ENCODE data around the gene RERE. TPM values are rescaled to one million over a fixed set of nuclear protein-coding genes. Genes with fewer than 3 reads are reported as not detected.

RERE gene
- total RNA-seq, 1 donor from 2014 or later: 252 TPM

DNA sequence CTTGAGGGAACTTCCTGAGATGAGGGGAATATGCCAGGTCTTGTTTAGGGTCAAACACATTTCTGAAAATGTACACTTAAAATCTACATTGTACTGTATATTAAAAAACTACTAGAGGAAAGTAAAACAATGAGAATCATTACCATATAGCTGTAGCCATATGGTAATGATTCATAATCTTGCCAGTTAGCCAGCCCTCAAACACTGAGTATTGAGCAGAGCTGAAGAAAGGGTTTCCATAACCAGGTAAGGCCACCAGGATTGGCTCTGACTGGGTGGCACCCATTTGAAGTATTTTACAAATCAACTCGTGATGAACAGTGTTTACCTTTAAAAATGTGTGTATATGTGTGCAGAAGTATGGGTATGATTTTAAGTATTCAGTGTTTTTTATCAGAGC, 272.8 kb downstream of the RERE start:
- Mint-ChIP-seq H3K36me3 (ENCODE audit: unreplicated experiment) (peaks cover 10% of the 10 kb centered on the region), H3K9me3 (ENCODE audit: unreplicated experiment) (peaks cover 6% of the 10 kb centered on the region), H3K4me1 (ENCODE audit: low read depth, unreplicated experiment) (peaks cover 2% of the 10 kb centered on the region), H3K27ac (ENCODE audit: unreplicated experiment) (peak overlapping the region; percentile 10), H3K27me3 (ENCODE audit: unreplicated experiment) (peaks cover 2% of the 10 kb centered on the region), H3K4me3 (ENCODE audit: unreplicated experiment) (no peak overlapping the region)
- TF ChIP-seq, protein P1, sequence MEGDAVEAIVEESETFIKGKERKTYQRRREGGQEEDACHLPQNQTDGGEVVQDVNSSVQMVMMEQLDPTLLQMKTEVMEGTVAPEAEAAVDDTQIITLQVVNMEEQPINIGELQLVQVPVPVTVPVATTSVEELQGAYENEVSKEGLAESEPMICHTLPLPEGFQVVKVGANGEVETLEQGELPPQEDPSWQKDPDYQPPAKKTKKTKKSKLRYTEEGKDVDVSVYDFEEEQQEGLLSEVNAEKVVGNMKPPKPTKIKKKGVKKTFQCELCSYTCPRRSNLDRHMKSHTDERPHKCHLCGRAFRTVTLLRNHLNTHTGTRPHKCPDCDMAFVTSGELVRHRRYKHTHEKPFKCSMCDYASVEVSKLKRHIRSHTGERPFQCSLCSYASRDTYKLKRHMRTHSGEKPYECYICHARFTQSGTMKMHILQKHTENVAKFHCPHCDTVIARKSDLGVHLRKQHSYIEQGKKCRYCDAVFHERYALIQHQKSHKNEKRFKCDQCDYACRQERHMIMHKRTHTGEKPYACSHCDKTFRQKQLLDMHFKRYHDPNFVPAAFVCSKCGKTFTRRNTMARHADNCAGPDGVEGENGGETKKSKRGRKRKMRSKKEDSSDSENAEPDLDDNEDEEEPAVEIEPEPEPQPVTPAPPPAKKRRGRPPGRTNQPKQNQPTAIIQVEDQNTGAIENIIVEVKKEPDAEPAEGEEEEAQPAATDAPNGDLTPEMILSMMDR (IDR thresholded peaks at IDR 0.05; ENCODE audit: partially characterized antibody, unreplicated experiment): no peak
- DNase-seq: no peak

DNA sequence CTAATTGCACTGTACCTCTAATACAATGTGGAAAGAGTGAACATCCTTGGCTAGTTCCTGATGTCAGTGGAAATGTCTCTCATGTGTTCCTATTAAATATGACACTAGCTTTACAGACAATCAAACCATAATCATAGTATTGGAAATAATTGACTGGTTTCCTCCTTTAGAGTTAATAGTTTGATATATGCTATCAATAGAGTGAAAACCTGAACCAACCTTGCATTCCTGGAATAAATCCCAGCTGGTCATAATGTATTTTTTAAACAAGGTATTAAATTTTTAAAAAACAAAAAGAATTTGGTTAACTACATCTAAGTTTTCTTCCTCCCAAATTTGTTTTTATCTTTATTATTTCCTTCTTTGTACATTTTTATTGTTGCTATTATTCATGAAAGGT, 273.5 kb downstream of the RERE start:
- H3K27me3 Mint-ChIP-seq (ENCODE audit: unreplicated experiment): peaks cover 2% of the 10 kb centered on the region
- H3K36me3 Mint-ChIP-seq (ENCODE audit: unreplicated experiment): peaks cover 10% of the 10 kb centered on the region
- no peak overlapping the region for H3K4me3 Mint-ChIP-seq (ENCODE audit: unreplicated experiment)
- peaks cover 6% of the 10 kb centered on the region for H3K9me3 Mint-ChIP-seq (ENCODE audit: unreplicated experiment)
- TF ChIP-seq, protein P1 (IDR thresholded peaks at IDR 0.05; ENCODE audit: partially characterized antibody, unreplicated experiment): no peak
- no peak for DNase-seq
- H3K27ac Mint-ChIP-seq (ENCODE audit: unreplicated experiment): no peak overlapping the region
- H3K4me1 Mint-ChIP-seq (ENCODE audit: low read depth, unreplicated experiment): peaks cover 2% of the 10 kb centered on the region

DNA sequence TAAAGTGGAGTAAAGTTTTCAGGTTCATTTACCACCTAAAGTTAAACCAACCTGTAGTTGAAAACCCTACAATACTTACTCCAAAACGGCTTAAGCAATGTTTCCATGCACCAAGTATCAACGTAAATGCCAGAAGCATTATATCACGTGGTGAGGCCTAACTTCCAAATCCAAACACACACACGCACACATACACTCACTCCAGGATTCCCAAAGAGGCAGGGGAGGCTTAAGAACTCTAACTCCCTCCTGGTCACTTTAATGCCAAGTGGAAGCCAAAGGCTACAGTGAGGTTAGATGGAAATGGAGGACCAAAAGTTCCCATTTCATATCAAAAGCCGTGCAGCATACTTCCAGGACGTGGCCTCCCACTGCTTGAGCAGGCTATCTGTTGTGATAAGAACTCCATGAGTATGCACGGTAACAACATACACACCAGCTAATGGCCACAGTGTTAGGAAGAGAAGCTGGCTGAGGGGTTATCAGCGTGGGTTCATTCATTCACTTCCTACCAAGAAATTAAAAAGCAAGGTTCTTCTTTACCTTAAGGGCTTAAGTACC, 275.4 kb downstream of the RERE start:
- TF ChIP-seq, protein P1 (IDR thresholded peaks at IDR 0.05; ENCODE audit: partially characterized antibody, unreplicated experiment): no peak
- H3K27ac Mint-ChIP-seq (ENCODE audit: unreplicated experiment): no peak overlapping the region
- H3K9me3 Mint-ChIP-seq (ENCODE audit: unreplicated experiment): peaks cover 4% of the 10 kb centered on the region
- H3K36me3 Mint-ChIP-seq (ENCODE audit: unreplicated experiment): peaks cover 10% of the 10 kb centered on the region
- peaks cover 2% of the 10 kb centered on the region for H3K4me1 Mint-ChIP-seq (ENCODE audit: low read depth, unreplicated experiment)
- no peak overlapping the region for H3K4me3 Mint-ChIP-seq (ENCODE audit: unreplicated experiment)
- no peaks in the 10 kb centered on the region for H3K27me3 Mint-ChIP-seq (ENCODE audit: unreplicated experiment)
- DNase-seq: no peak

DNA sequence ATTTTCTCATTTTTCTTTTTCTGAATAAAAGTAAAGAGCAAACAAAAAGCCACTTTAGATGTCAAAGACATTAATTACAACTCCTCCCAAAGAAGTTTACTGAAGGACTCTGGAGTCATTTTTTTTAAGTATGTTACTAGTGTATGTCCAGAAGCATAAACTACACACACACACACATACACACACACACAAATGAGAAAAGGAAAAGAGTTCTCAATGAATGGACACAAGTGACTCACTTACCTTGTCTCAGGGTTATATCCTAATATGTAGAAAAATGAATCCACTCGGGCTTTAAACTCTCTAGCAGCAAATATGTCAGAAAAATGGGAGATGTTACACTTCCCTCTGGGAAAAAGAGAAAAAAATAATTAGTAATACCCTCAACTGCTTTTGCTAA, 276.5 kb downstream of the RERE start:
- no peaks in the 10 kb centered on the region for H3K27me3 Mint-ChIP-seq (ENCODE audit: unreplicated experiment)
- TF ChIP-seq, protein P1 (IDR thresholded peaks at IDR 0.05; ENCODE audit: partially characterized antibody, unreplicated experiment): no peak
- no peak for DNase-seq
- H3K27ac Mint-ChIP-seq (ENCODE audit: unreplicated experiment): no peak overlapping the region
- H3K36me3 Mint-ChIP-seq (ENCODE audit: unreplicated experiment): peaks cover 10% of the 10 kb centered on the region
- H3K9me3 Mint-ChIP-seq (ENCODE audit: unreplicated experiment): peaks cover 4% of the 10 kb centered on the region
- peaks cover 2% of the 10 kb centered on the region for H3K4me1 Mint-ChIP-seq (ENCODE audit: low read depth, unreplicated experiment)
- no peak overlapping the region for H3K4me3 Mint-ChIP-seq (ENCODE audit: unreplicated experiment)

DNA sequence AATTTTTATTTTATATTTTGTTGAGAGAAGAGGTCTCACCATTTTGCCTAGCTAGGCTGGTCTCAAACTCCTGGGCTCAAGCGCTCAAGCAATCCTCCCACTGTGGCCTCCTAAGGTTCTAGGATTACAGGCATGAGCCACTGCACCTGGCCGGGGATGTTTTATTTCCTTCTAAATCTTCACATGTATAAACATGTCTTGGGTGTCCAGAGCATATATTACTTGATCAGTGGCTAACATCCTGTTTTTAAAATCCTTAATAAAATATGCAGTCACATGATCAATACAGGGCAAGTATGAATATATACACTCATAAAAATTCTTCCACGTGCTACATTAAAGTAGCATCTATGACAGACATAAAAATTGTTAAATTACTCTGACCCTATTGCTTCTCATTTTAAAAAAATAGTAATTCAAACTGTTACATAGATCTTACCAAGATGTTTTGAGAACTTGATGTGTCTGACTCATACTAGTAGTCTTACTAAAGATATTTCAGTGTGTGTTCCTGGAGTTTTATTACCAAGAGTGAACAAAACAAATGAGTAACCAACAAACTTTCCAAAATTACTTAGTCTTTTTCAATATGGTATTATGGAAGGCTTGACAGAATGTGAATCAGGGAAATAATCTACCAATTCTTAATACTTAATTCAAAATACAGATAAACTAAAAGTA, 277.0 kb downstream of the RERE start:
- Mint-ChIP-seq H3K4me1 (ENCODE audit: low read depth, unreplicated experiment) (peaks cover 2% of the 10 kb centered on the region), H3K4me3 (ENCODE audit: unreplicated experiment) (no peak overlapping the region), H3K9me3 (ENCODE audit: unreplicated experiment) (peaks cover 4% of the 10 kb centered on the region), H3K27ac (ENCODE audit: unreplicated experiment) (no peak overlapping the region), H3K36me3 (ENCODE audit: unreplicated experiment) (peaks cover 10% of the 10 kb centered on the region), H3K27me3 (ENCODE audit: unreplicated experiment) (peaks cover 2% of the 10 kb centered on the region)
- TF ChIP-seq, protein P1 (IDR thresholded peaks at IDR 0.05; ENCODE audit: partially characterized antibody, unreplicated experiment): no peak
- no peak for DNase-seq

Data from glutamatergic neuron (in vitro differentiated cells).